PFSK-1 (cell line): ENCODE data around the gene SDK1.

Experiments
- POLR2AphosphoS5 ChIP-seq: IDR thresholded peaks from 2 replicates; pipeline ENCODE4 v1.6.1; 2012; ENCODE audit warnings: low read depth, mild to moderate bottlenecking, control low read depth, low read length, moderate library complexity
- SIN3A ChIP-seq: IDR thresholded peaks from 2 replicates; pipeline ENCODE4 v1.6.1; 2012; ENCODE audit warnings: mild to moderate bottlenecking, low read length, moderate library complexity, borderline replicate concordance; ENCODE audit not compliant: insufficient read depth

DNA sequence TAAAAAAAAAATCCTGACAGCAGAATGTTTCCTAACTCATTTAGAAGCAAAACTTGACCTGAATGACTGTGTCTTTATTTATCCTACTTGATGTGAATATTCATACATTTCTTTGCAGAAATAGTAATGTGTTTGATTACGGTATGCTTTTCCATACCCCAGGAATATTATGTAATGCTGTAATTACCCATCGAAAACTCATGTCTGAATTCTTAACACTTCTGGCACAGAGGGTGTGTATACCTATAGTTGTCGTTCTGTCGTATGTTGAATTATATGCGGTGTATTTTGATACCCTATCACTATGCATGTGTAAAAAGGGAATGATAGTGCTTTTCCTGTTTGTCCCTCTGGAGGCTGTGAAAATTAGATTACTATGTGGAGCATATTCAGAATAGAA lies 26.6 kb downstream of the SDK1 start:
- TF ChIP-seq POLR2AphosphoS5 (no peak), SIN3A (no peak)
